GM23338 (cell line): ENCODE measurements around the gene WNK2. TPM values are rescaled to one million over a fixed set of nuclear protein-coding genes. Genes with fewer than 3 reads are reported as not detected.

Experiments
- ATAC-seq: fragments of 200-7000 bp; cut with Tn5 transposase; 3 replicates; pipeline ENCODE4 v1.9.1; 2020
- DNase-seq: peaks from one replicate; pipeline ENCODE4 v3.0.0-alpha.2; 2015; ENCODE audit warnings: low spot score
- H2AFZ ChIP-seq: fragments of 200-600 bp; sonication (generic); 2 replicates; pipeline ENCODE4 v1.8.0; 2016; ENCODE audit warnings: antibody characterized with exemption, mild to moderate bottlenecking, moderate library complexity
- H3F3A ChIP-seq: fragments of 200-600 bp; sonication (generic); replicated peaks from 2 replicates; pipeline ENCODE4 v1.8.0; 2017; ENCODE audit warnings: antibody characterized with exemption, mixed run types, low read depth
- H3K27ac ChIP-seq: fragments of 200-600 bp; sonication (generic); 2 replicates; pipeline ENCODE4 v1.6.1; 2016; ENCODE audit warnings: low read depth
- H3K27me3 ChIP-seq: fragments of 200-600 bp; sonication (generic); 2 replicates; pipeline ENCODE4 v1.8.0; 2016; ENCODE audit warnings: mild to moderate bottlenecking, mixed run types, moderate library complexity; ENCODE audit not compliant: insufficient read depth
- H3K36me3 ChIP-seq: fragments of 200-600 bp; sonication (generic); 2 replicates; pipeline ENCODE4 v1.8.0; 2016; ENCODE audit warnings: mild to moderate bottlenecking; ENCODE audit not compliant: insufficient read depth
- H3K4me1 ChIP-seq: fragments of 200-600 bp; sonication (generic); 2 replicates; pipeline ENCODE4 v1.8.0; 2016; ENCODE audit warnings: mild to moderate bottlenecking, moderate library complexity; ENCODE audit not compliant: insufficient read depth
- H3K4me2 ChIP-seq: fragments of 200-600 bp; sonication (generic); 2 replicates; pipeline ENCODE4 v1.7.1; 2017; ENCODE audit warnings: mixed run types
- H3K4me3 ChIP-seq: fragments of 200-600 bp; sonication (generic); 2 replicates; pipeline ENCODE4 v1.6.1; 2016; ENCODE audit warnings: mixed run types
- H3K79me2 ChIP-seq: fragments of 200-600 bp; sonication (generic); replicated peaks from 2 replicates; pipeline ENCODE4 v1.8.0; 2017; ENCODE audit warnings: mild to moderate bottlenecking; ENCODE audit not compliant: insufficient read depth
- H3K9me2 ChIP-seq: fragments of 200-600 bp; sonication (generic); 2 replicates; pipeline ENCODE4 v1.8.0; 2017; ENCODE audit not compliant: insufficient read depth
- H4K20me1 ChIP-seq: fragments of 200-600 bp; sonication (generic); replicated peaks from 2 replicates; pipeline ENCODE4 v1.8.0; 2017; ENCODE audit warnings: mild to moderate bottlenecking; ENCODE audit not compliant: insufficient read depth
- H3K27ac Mint-ChIP-seq: 2 replicates; pipeline ENCODE4 v1.8.0; 2020; ENCODE audit warnings: inconsistent platforms, mild to moderate bottlenecking, moderate library complexity, mixed read lengths
- H3K27me3 Mint-ChIP-seq: 3 replicates; pipeline ENCODE4 v1.8.0; 2022; ENCODE audit warnings: low read depth, mild to moderate bottlenecking, moderate library complexity, mixed read lengths, inconsistent platforms; ENCODE audit not compliant: insufficient read depth, poor library complexity
- H3K36me3 Mint-ChIP-seq: 3 replicates; pipeline ENCODE4 v1.8.0; 2021; ENCODE audit warnings: low read depth, mild to moderate bottlenecking, inconsistent platforms, moderate library complexity, mixed read lengths
- H3K4me1 Mint-ChIP-seq: 3 replicates; pipeline ENCODE4 v1.8.0; 2020; ENCODE audit warnings: mild to moderate bottlenecking, inconsistent platforms, mixed read lengths
- H3K4me3 Mint-ChIP-seq: 3 replicates; pipeline ENCODE4 v1.8.0; 2021; ENCODE audit warnings: moderate library complexity, mild to moderate bottlenecking, inconsistent platforms, mixed read lengths
- H3K9me3 Mint-ChIP-seq: 3 replicates; pipeline ENCODE4 v1.8.0; 2020; ENCODE audit warnings: moderate library complexity, mild to moderate bottlenecking, inconsistent platforms, mixed read lengths
- CREB1 ChIP-seq: fragments of 250-450 bp; sonication (Bioruptor Pico); IDR thresholded peaks from 2 replicates; pipeline ENCODE4 v1.5.0; 2020; ENCODE audit warnings: low read depth, mild to moderate bottlenecking, moderate library complexity
- EZH2 ChIP-seq: fragments of 200-600 bp; sonication (generic); IDR thresholded peaks from one replicate; pipeline ENCODE4 v1.8.0; 2017; ENCODE audit warnings: antibody characterized with exemption, mild to moderate bottlenecking, low read depth; ENCODE audit not compliant: unreplicated experiment
- EZH2phosphoT487 ChIP-seq: fragments of 200-600 bp; sonication (generic); IDR thresholded peaks from one replicate; pipeline ENCODE4 v1.8.1; 2018; ENCODE audit warnings: antibody characterized with exemption; ENCODE audit not compliant: unreplicated experiment
- JUNB ChIP-seq: IDR thresholded peaks from one replicate; pipeline ENCODE4 v1.6.1; 2016; ENCODE audit warnings: antibody characterized with exemption; ENCODE audit not compliant: unreplicated experiment
- POLR2AphosphoS5 ChIP-seq: IDR thresholded peaks from 2 replicates; pipeline ENCODE4 v1.6.1; 2016; ENCODE audit warnings: antibody characterized with exemption, low read depth
- STAT1 ChIP-seq: IDR thresholded peaks from one replicate; pipeline ENCODE4 v1.6.1; 2016; ENCODE audit warnings: antibody characterized with exemption; ENCODE audit not compliant: unreplicated experiment
- ZNF114 ChIP-seq: fragments of 250-450 bp; sonication (Bioruptor Pico); IDR thresholded peaks from 2 replicates; pipeline ENCODE4 v1.5.0; 2020; ENCODE audit warnings: mild to moderate bottlenecking, moderate library complexity
- polyA plus RNA-seq: library from polyadenylated mRNA; unstranded; fragments of >200 nt; fragmentation: Nextera tagmentation; extraction: Ambion mirVana; gene quantifications from 2 replicates; pipeline ENCODE4 v1.2.1, GENCODE V29; 2016
- total RNA-seq: library from RNA; depleted of rRNA; stranded (reverse); fragments of >200 nt; shearing (Covaris generic); gene quantifications from 2 replicates; pipeline ENCODE4 v1.2.3, GENCODE V29; 2014
- TF ChIP-seq, protein P1 (sequence below): fragments of 250-450 bp; sonication (Bioruptor Pico); IDR thresholded peaks from 2 replicates; pipeline ENCODE4 v1.5.0; 2020; ENCODE audit warnings: mild to moderate bottlenecking, moderate library complexity
- TF ChIP-seq, protein P2 (sequence below): IDR thresholded peaks from 2 replicates; pipeline ENCODE4 v1.6.1; 2016; ENCODE audit warnings: antibody characterized with exemption
- TF ChIP-seq, protein P3 (sequence below): IDR thresholded peaks from one replicate; pipeline ENCODE4 v1.6.1; 2018; ENCODE audit warnings: antibody characterized with exemption; ENCODE audit not compliant: unreplicated experiment

WNK2 gene
- total and polyA plus RNA-seq, 2 experiments from 2014 or later = 56.4 to 102 TPM

DNA sequence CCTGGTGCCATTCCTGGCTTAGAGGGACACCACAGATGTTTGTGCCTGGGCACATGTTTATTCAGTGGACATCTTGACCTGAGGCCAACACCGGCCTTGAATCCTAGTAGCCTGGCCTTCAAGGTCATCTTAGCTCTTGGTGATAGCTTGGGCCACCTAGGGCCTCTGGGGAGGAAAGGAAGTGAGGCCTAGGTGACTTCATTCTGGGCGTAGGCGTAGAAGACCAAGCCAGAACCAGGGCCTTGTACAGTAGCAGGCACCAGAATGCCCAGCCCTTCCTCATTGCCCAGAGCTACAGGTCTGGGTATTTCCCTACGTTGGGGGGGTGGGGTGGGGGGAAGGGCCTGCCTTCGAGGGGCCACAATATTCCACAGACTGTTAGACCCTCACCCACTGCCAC is 33.8 kb downstream of the WNK2 start (continued):
- TF ChIP-seq, protein P1, sequence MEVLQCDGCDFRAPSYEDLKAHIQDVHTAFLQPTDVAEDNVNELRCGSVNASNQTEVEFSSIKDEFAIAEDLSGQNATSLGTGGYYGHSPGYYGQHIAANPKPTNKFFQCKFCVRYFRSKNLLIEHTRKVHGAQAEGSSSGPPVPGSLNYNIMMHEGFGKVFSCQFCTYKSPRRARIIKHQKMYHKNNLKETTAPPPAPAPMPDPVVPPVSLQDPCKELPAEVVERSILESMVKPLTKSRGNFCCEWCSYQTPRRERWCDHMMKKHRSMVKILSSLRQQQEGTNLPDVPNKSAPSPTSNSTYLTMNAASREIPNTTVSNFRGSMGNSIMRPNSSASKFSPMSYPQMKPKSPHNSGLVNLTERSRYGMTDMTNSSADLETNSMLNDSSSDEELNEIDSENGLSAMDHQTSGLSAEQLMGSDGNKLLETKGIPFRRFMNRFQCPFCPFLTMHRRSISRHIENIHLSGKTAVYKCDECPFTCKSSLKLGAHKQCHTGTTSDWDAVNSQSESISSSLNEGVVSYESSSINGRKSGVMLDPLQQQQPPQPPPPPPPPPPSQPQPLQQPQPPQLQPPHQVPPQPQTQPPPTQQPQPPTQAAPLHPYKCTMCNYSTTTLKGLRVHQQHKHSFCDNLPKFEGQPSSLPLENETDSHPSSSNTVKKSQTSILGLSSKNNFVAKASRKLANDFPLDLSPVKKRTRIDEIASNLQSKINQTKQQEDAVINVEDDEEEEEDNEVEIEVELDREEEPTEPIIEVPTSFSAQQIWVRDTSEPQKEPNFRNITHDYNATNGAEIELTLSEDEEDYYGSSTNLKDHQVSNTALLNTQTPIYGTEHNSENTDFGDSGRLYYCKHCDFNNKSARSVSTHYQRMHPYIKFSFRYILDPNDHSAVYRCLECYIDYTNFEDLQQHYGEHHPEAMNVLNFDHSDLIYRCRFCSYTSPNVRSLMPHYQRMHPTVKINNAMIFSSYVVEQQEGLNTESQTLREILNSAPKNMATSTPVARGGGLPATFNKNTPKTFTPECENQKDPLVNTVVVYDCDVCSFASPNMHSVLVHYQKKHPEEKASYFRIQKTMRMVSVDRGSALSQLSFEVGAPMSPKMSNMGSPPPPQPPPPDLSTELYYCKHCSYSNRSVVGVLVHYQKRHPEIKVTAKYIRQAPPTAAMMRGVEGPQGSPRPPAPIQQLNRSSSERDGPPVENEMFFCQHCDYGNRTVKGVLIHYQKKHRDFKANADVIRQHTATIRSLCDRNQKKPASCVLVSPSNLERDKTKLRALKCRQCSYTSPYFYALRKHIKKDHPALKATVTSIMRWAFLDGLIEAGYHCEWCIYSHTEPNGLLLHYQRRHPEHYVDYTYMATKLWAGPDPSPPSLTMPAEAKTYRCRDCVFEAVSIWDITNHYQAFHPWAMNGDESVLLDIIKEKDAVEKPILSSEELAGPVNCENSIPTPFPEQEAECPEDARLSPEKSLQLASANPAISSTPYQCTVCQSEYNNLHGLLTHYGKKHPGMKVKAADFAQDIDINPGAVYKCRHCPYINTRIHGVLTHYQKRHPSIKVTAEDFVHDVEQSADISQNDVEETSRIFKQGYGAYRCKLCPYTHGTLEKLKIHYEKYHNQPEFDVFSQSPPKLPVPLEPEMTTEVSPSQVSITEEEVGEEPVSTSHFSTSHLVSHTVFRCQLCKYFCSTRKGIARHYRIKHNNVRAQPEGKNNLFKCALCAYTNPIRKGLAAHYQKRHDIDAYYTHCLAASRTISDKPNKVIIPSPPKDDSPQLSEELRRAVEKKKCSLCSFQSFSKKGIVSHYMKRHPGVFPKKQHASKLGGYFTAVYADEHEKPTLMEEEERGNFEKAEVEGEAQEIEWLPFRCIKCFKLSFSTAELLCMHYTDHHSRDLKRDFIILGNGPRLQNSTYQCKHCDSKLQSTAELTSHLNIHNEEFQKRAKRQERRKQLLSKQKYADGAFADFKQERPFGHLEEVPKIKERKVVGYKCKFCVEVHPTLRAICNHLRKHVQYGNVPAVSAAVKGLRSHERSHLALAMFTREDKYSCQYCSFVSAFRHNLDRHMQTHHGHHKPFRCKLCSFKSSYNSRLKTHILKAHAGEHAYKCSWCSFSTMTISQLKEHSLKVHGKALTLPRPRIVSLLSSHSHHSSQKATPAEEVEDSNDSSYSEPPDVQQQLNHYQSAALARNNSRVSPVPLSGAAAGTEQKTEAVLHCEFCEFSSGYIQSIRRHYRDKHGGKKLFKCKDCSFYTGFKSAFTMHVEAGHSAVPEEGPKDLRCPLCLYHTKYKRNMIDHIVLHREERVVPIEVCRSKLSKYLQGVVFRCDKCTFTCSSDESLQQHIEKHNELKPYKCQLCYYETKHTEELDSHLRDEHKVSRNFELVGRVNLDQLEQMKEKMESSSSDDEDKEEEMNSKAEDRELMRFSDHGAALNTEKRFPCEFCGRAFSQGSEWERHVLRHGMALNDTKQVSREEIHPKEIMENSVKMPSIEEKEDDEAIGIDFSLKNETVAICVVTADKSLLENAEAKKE (CRISPR knock-in tag) = no peak
- no peak for TF ChIP-seq EZH2

DNA sequence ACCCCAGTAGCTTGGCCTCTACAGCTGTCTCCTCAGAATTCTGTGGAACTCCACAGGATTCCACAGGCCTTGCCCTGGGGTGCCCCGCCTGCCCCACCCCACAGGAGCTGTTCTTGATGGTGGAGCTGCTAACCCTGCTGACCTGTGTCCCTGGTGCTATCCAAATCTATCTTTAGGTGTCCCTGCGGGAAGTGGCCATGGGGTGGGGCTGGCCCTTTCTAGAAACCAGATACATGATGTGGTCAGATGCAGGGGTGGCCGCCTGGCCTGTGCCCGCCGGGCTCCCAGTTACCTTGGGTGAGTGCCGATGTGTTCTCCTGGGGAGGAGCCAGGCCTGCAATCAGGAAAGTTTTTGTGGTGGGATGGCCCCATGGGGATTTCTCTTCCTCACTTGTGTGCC is 34.2 kb downstream of the WNK2 start:
- Mint-ChIP-seq H3K27ac (no peak overlapping the region), H3K4me1 (peaks cover 3% of the 10 kb centered on the region; the same call in 1 of the 3 replicates), H3K27me3 (peaks cover 24% of the 10 kb centered on the region), H3K9me3 (peaks cover 8% of the 10 kb centered on the region), H3K4me3 (no peak overlapping the region), H3K36me3 (peaks cover 7% of the 10 kb centered on the region)
- DNase-seq = no peak
- no peak overlapping the region for H3K27ac ChIP-seq
- peaks cover 7% of the 10 kb centered on the region for H4K20me1 ChIP-seq
- H3K27me3 ChIP-seq = no peaks in the 10 kb centered on the region
- no peaks in the 10 kb centered on the region for H3K36me3 ChIP-seq
- no peak overlapping the region for H3K4me3 ChIP-seq
- no peak overlapping the region for H2AFZ ChIP-seq
- H3K9me2 ChIP-seq = no peaks in the 10 kb centered on the region
- no peak for ATAC-seq
- no peaks in the 10 kb centered on the region for H3K4me1 ChIP-seq
- H3F3A ChIP-seq = no peaks in the 10 kb centered on the region
- H3K4me2 ChIP-seq = no peak overlapping the region
- peaks cover 58% of the 10 kb centered on the region for H3K79me2 ChIP-seq
- TF ChIP-seq EZH2 (no peak), ZNF114 (no peak), CREB1 (CRISPR knock-in tag) (no peak), STAT1 (no peak), EZH2phosphoT487 (no peak), JUNB (no peak), POLR2AphosphoS5 (no peak)
- TF ChIP-seq, protein P2, sequence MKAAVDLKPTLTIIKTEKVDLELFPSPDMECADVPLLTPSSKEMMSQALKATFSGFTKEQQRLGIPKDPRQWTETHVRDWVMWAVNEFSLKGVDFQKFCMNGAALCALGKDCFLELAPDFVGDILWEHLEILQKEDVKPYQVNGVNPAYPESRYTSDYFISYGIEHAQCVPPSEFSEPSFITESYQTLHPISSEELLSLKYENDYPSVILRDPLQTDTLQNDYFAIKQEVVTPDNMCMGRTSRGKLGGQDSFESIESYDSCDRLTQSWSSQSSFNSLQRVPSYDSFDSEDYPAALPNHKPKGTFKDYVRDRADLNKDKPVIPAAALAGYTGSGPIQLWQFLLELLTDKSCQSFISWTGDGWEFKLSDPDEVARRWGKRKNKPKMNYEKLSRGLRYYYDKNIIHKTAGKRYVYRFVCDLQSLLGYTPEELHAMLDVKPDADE = no peak
- TF ChIP-seq, protein P3, sequence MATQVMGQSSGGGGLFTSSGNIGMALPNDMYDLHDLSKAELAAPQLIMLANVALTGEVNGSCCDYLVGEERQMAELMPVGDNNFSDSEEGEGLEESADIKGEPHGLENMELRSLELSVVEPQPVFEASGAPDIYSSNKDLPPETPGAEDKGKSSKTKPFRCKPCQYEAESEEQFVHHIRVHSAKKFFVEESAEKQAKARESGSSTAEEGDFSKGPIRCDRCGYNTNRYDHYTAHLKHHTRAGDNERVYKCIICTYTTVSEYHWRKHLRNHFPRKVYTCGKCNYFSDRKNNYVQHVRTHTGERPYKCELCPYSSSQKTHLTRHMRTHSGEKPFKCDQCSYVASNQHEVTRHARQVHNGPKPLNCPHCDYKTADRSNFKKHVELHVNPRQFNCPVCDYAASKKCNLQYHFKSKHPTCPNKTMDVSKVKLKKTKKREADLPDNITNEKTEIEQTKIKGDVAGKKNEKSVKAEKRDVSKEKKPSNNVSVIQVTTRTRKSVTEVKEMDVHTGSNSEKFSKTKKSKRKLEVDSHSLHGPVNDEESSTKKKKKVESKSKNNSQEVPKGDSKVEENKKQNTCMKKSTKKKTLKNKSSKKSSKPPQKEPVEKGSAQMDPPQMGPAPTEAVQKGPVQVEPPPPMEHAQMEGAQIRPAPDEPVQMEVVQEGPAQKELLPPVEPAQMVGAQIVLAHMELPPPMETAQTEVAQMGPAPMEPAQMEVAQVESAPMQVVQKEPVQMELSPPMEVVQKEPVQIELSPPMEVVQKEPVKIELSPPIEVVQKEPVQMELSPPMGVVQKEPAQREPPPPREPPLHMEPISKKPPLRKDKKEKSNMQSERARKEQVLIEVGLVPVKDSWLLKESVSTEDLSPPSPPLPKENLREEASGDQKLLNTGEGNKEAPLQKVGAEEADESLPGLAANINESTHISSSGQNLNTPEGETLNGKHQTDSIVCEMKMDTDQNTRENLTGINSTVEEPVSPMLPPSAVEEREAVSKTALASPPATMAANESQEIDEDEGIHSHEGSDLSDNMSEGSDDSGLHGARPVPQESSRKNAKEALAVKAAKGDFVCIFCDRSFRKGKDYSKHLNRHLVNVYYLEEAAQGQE = no peak
